A549 (cell line): ENCODE results near the gene ACSF3. TPM values are rescaled to one million over a fixed set of nuclear protein-coding genes. Genes with fewer than 3 reads are reported as not detected.

Experiments
- ATAC-seq, 2 experiments: fragments of 200-7000 bp in 1 of 2; fragments of >200 bp in 1 of 2; cut with Nextera tagmentation in 1 of 2; cut with Tn5 transposase in 1 of 2; 3 replicates each; pipeline versions ENCODE4 v1.8.0 to v1.9.1; 2018 to 2020; ENCODE audit warnings: mild to moderate bottlenecking in 1 of 2, moderate library complexity in 1 of 2
- CTCF ChIA-PET: fragments of 300-600 bp; sonication (Branson Sonifier 250); formaldehyde crosslinking; extraction: SDS; loops from one replicate; lab custom pipeline; 2021; ENCODE audit warnings: antibody characterized with exemption, inconsistent platforms; lab: Yijun Ruan, JAX
- POLR2A ChIA-PET: fragments of 350-600 bp; formaldehyde crosslinking; extraction: SDS; loops from one replicate; lab custom pipeline; 2021; ENCODE audit warnings: antibody characterized with exemption, inconsistent platforms; lab: Yijun Ruan, JAX
- DNase-seq, 2 experiments: peaks; one replicate each; pipeline versions ENCODE4 v3.0.0 to v3.0.0-alpha.2; 2011 to 2016; ENCODE audit warnings: low read depth in 1 of 2, low spot score in 1 of 2
- FAIRE-seq: peaks from 2 replicates; lab custom pipeline; 2011; peaks lifted over from hg19 to GRCh38; lab: Jason Lieb, UNC
- H3K27ac ChIP-seq, 2 experiments: fragments of >200 bp; sonication (Bioruptor Twin); formaldehyde crosslinking; 3 replicates each; pipeline ENCODE4 v1.5.1; 2016 to 2017
- H3K4me1 ChIP-seq: fragments of >200 bp; sonication (Bioruptor Twin); formaldehyde crosslinking; 3 replicates; pipeline ENCODE4 v1.6.1; 2016
- H3K4me2 ChIP-seq: fragments of >200 bp; sonication (Bioruptor Twin); formaldehyde crosslinking; 3 replicates; pipeline ENCODE4 v1.6.1; 2016
- H3K4me3 ChIP-seq: fragments of >200 bp; sonication (Bioruptor Twin); formaldehyde crosslinking; 3 replicates; pipeline ENCODE4 v1.5.1; 2016
- H3K9me3 ChIP-seq: fragments of >200 bp; sonication (Bioruptor Twin); formaldehyde crosslinking; 3 replicates; pipeline ENCODE4 v1.6.1; 2016
- BHLHE40 ChIP-seq: IDR thresholded peaks from 2 replicates; pipeline ENCODE4 v1.6.1; 2012; ENCODE audit warnings: low read depth, low read length, inconsistent platforms
- CEBPB ChIP-seq, 2 experiments: fragments of >200 bp in 1 of 2; sonication (Bioruptor Twin) in 1 of 2; formaldehyde crosslinking in 1 of 2; IDR thresholded peaks; 2 replicates each; pipeline ENCODE4 v1.6.1; 2012 to 2016
- EHMT2 ChIP-seq: fragments of 200-600 bp; sonication (generic); IDR thresholded peaks from 2 replicates; pipeline ENCODE4 v1.6.1; 2016; ENCODE audit warnings: antibody characterized with exemption, low read depth, mild to moderate bottlenecking, moderate library complexity
- ESRRA ChIP-seq: fragments of 150-350 bp; IDR thresholded peaks from 2 replicates; pipeline ENCODE4 v1.6.1; 2014; ENCODE audit warnings: mild to moderate bottlenecking, low read length, borderline replicate concordance
- FOSB ChIP-seq: fragments of 250-450 bp; sonication (Bioruptor Pico); IDR thresholded peaks from 2 replicates; pipeline ENCODE4 v1.5.0; 2020; ENCODE audit warnings: mild to moderate bottlenecking, moderate library complexity
- FOSL2 ChIP-seq, 2 experiments: fragments of 450-650 bp in 1 of 2; fragments of >200 bp in 1 of 2; sonication (Bioruptor Twin) in 1 of 2; formaldehyde crosslinking; IDR thresholded peaks; 2 replicates each; pipeline versions ENCODE4 v1.5.0 to v1.6.1; 2016 to 2020; ENCODE audit warnings: mild to moderate bottlenecking in 1 of 2, moderate library complexity in 1 of 2
- GATA3 ChIP-seq: IDR thresholded peaks from 2 replicates; pipeline ENCODE4 v1.6.1; 2012; ENCODE audit warnings: borderline replicate concordance
- HOXB5 ChIP-seq: fragments of 250-450 bp; sonication (Bioruptor Pico); IDR thresholded peaks from 2 replicates; pipeline ENCODE4 v1.5.0; 2020; ENCODE audit warnings: mild to moderate bottlenecking, moderate library complexity
- JUNB ChIP-seq: fragments of >200 bp; sonication (Bioruptor Twin); formaldehyde crosslinking; IDR thresholded peaks from 2 replicates; pipeline ENCODE4 v1.6.1; 2016
- KDM1A ChIP-seq: fragments of 200-600 bp; sonication (generic); IDR thresholded peaks from 2 replicates; pipeline ENCODE4 v1.6.1; 2016; ENCODE audit warnings: low read depth, mild to moderate bottlenecking
- MAX ChIP-seq: IDR thresholded peaks from 2 replicates; pipeline ENCODE4 v1.6.1; 2012
- MYC ChIP-seq: IDR thresholded peaks from 2 replicates; pipeline ENCODE4 v1.6.1; 2012; ENCODE audit warnings: mild to moderate bottlenecking, inconsistent platforms, low read length, improper control_type of control experiment, borderline replicate concordance
- NPAS2 ChIP-seq: fragments of 250-450 bp; sonication (Bioruptor Pico); IDR thresholded peaks from 2 replicates; pipeline ENCODE4 v1.8.0; 2022; ENCODE audit warnings: mild to moderate bottlenecking, moderate library complexity, borderline replicate concordance
- POLR2A ChIP-seq: IDR thresholded peaks from 2 replicates; pipeline ENCODE4 v1.6.1; 2012; ENCODE audit warnings: mild to moderate bottlenecking, low read length
- RAD21 ChIP-seq, 2 experiments: fragments of >200 bp in 1 of 2; sonication (Bioruptor Twin) in 1 of 2; formaldehyde crosslinking in 1 of 2; IDR thresholded peaks in 1 of 2; conservative IDR thresholded peaks in 1 of 2; 2 replicates in 1 of 2; 3 replicates in 1 of 2; pipeline ENCODE4 v1.6.1; 2012 to 2018; ENCODE audit warnings: inconsistent platforms in 1 of 2
- RFX5 ChIP-seq: fragments of 450-650 bp; IDR thresholded peaks from 2 replicates; pipeline ENCODE4 v1.7.1; 2014; ENCODE audit warnings: antibody characterized with exemption, mild to moderate bottlenecking, moderate library complexity
- SMC3 ChIP-seq: fragments of >200 bp; sonication (Bioruptor Twin); formaldehyde crosslinking; IDR thresholded peaks from 3 replicates; pipeline ENCODE4 v1.6.1; 2018; ENCODE audit warnings: inconsistent platforms
- TFCP2L1 ChIP-seq: fragments of 250-450 bp; sonication (Bioruptor Pico); IDR thresholded peaks from 2 replicates; pipeline ENCODE4 v1.5.0; 2021; ENCODE audit warnings: mild to moderate bottlenecking
- ZFP36 ChIP-seq: fragments of 450-650 bp; IDR thresholded peaks from 2 replicates; pipeline ENCODE4 v1.6.1; 2014; ENCODE audit warnings: borderline replicate concordance; ENCODE audit not compliant: partially characterized antibody
- ZNF302 ChIP-seq: fragments of 250-450 bp; sonication (Bioruptor Pico); IDR thresholded peaks from 2 replicates; pipeline ENCODE4 v1.9.0; 2021; ENCODE audit warnings: inconsistent platforms, mild to moderate bottlenecking, moderate library complexity
- ZSCAN20 ChIP-seq: fragments of 250-450 bp; sonication (Bioruptor Pico); IDR thresholded peaks from 2 replicates; pipeline ENCODE4 v1.8.0; 2022; ENCODE audit warnings: mild to moderate bottlenecking, moderate library complexity
- WGBS: methylation state at CpG from one replicate; pipeline ENCODE4 v1.1.6; 2017; ENCODE audit errors: missing lambda C conversion rate; 5-methylcytosine and 5-hydroxymethylcytosine counted together
- polyA plus RNA-seq, 4 experiments: library from polyadenylated mRNA; depleted of rRNA in 3 of 4; stranded (reverse); fragments of >200 nt; fragmentation: RNase III in 1 of 4; extraction: RNeasy Plus Mini Kit Qiagen cat#74134 plus additional on column Dnase treatment in 1 of 4; gene quantifications; 2 replicates in 3 of 4; 3 replicates in 1 of 4; pipeline ENCODE4 v1.2.3, GENCODE V29; 2011 to 2017
- TF ChIP-seq, protein P1 (sequence below): fragments of 250-450 bp; sonication (Bioruptor Pico); IDR thresholded peaks from 2 replicates; pipeline ENCODE4 v1.5.0; 2020; ENCODE audit warnings: low read depth, mild to moderate bottlenecking, moderate library complexity
- TF ChIP-seq, protein P2 (sequence below): IDR thresholded peaks from 2 replicates; pipeline ENCODE4 v1.6.1; 2012; ENCODE audit warnings: low read depth, borderline replicate concordance

ACSF3 gene
- polyA plus RNA-seq, 2 of the 4 experiments (the other 2 are of a cell fraction) = 9.8 to 13.1 TPM

- Histone ChIP-seq H3K27ac (no peak overlapping the region), H3K4me2 (no peak overlapping the region), H3K4me1 (no peaks in the 10 kb centered on the region), H3K4me3 (no peak overlapping the region), H3K9me3 (no peaks in the 10 kb centered on the region)
- no peak for TF ChIP-seq TFCP2L1 (CRISPR knock-in tag)
- TF ChIP-seq ZNF302 (CRISPR knock-in tag) = no peak
- TF ChIP-seq KDM1A = no peak
- no peak for TF ChIP-seq RFX5
- no peak for TF ChIP-seq POLR2A
- TF ChIP-seq BHLHE40 = no peak
- no peak for TF ChIP-seq ZFP36
- TF ChIP-seq, protein P1, sequence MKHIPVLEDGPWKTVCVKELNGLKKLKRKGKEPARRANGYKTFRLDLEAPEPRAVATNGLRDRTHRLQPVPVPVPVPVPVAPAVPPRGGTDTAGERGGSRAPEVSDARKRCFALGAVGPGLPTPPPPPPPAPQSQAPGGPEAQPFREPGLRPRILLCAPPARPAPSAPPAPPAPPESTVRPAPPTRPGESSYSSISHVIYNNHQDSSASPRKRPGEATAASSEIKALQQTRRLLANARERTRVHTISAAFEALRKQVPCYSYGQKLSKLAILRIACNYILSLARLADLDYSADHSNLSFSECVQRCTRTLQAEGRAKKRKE (CRISPR knock-in tag) = no peak
- no peak for TF ChIP-seq ESRRA
- TF ChIP-seq FOSL2 (IDR thresholded peaks at IDR 0.05) = no peak
- TF ChIP-seq FOSL2 (CRISPR knock-in tag; IDR thresholded peaks at IDR 0.05) = no peak
- TF ChIP-seq RAD21 (conservative IDR thresholded peaks at IDR 0.05 in 1 of 2, IDR thresholded peaks at IDR 0.05 in 1 of 2) = no peak
- no peak for TF ChIP-seq MYC
- no peak for TF ChIP-seq FOSB (CRISPR knock-in tag)
- TF ChIP-seq NPAS2 (CRISPR knock-in tag) = no peak
- TF ChIP-seq GATA3 = no peak
- TF ChIP-seq, protein P2, sequence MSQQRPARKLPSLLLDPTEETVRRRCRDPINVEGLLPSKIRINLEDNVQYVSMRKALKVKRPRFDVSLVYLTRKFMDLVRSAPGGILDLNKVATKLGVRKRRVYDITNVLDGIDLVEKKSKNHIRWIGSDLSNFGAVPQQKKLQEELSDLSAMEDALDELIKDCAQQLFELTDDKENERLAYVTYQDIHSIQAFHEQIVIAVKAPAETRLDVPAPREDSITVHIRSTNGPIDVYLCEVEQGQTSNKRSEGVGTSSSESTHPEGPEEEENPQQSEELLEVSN = no peak
- no peak for TF ChIP-seq ZSCAN20 (CRISPR knock-in tag)
- no peak for TF ChIP-seq EHMT2
- no peak for TF ChIP-seq CEBPB (IDR thresholded peaks at IDR 0.05)
- POLR2A ChIA-PET = no interaction called here
- DNase-seq = no peak
- no peak for ATAC-seq
- CTCF ChIA-PET = interaction anchor here (0.6 kb wide), 1 partner anchor 380 kb away, joined by 3 read pairs; no protein-coding TSS in a partner anchor
- FAIRE-seq = no peak
- WGBS = 95% methylated on average over 16 of the region's 25 CpGs
Observed at GRCh38 chr16:89123001-89123830, 29.6 kb downstream of the ACSF3 start.

DNA sequence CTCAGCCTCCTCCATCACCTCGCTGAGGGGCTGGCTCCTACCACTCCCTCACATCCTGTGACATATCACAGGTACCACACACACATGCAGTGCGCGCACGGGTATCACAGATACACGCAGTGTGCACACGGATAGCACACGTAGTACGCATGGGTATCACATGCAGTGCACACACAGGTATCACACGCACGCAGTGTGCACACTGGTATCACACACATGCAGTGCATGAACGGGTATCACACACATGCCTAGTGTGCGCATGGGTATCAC, 30.1 kb downstream of the ACSF3 start:
- POLR2A ChIA-PET = no interaction called here
- no peak for DNase-seq
- CTCF ChIA-PET = no interaction called here
- Histone ChIP-seq H3K4me2 (no peak overlapping the region), H3K9me3 (0 out of 3 replicates have a peak, but pooled peaks cover 2% of the 10 kb centered on the region), H3K4me1 (no peaks in the 10 kb centered on the region), H3K4me3 (no peak overlapping the region), H3K27ac (no peak overlapping the region)
- WGBS = 86% methylated on average over 12 of the region's 12 CpGs
- no peak for FAIRE-seq
- TF ChIP-seq HOXB5 (CRISPR knock-in tag) = no peak
- TF ChIP-seq JUNB = no peak
- no peak for TF ChIP-seq FOSB (CRISPR knock-in tag)
- ATAC-seq = no peak

DNA sequence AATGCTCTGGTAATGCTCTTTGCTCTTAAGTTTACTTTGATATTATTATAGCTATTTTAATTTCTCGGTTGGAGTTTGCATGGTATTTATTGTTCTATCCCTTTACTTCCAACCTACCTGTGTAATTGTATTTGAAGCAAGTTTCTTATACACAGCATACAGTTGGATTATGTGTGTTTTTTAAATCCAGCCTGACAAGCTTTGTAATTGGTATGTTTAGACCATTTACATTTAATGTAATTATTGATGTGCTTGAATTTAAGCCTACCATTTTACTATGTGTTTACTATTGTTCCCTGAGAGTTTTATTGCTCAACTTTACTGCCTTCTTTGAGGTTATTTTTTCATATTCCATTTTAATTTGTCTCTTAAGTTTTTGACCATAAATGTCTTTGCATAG, 35.7 kb downstream of the ACSF3 start:
- no peak for ATAC-seq
- ChIA-PET POLR2A (no interaction called here), CTCF (no interaction called here)
- Histone ChIP-seq H3K4me1 (no peaks in the 10 kb centered on the region), H3K9me3 (0 out of 3 replicates have a peak, but pooled peaks cover 13% of the 10 kb centered on the region), H3K4me2 (no peak overlapping the region), H3K27ac (no peak overlapping the region), H3K4me3 (no peak overlapping the region)
- FAIRE-seq = no peak
- WGBS = 94% methylated on average over 1 of the region's 1 CpG
- TF ChIP-seq NPAS2 (CRISPR knock-in tag) = no peak
- no peak for TF ChIP-seq ZFP36
- TF ChIP-seq MAX = no peak
- TF ChIP-seq SMC3 = no peak
- DNase-seq = no peak
